GM12892 (cell line): ENCODE results near the gene USP3.

Experiments
- POLR2A ChIP-seq: IDR thresholded peaks from 2 replicates; pipeline ENCODE4 v1.6.1; 2011; ENCODE audit warnings: low read depth, low read length, control low read depth
- POLR2AphosphoS5 ChIP-seq: IDR thresholded peaks from 2 replicates; pipeline ENCODE4 v1.6.1; 2011; ENCODE audit warnings: low read depth, low read length, control low read depth
- TAF1 ChIP-seq: IDR thresholded peaks from 2 replicates; pipeline ENCODE4 v1.6.1; 2011; ENCODE audit warnings: low read depth, mild to moderate bottlenecking, control low read depth, low read length, borderline replicate concordance

GRCh38 chr15:63526401-63526800 is 22.0 kb downstream of the USP3 start:
- TF ChIP-seq POLR2A (no peak), POLR2AphosphoS5 (no peak), TAF1 (no peak)
